ENCODE measurements around the gene CREB3.

CREB3 gene

GRCh38 chr9:35698231-35698630 is 34.2 kb upstream of the CREB3 start:
- no peak overlapping the region for H4K91ac ChIP-seq (ENCODE audit: low read depth, low read length)
- H2BK12ac ChIP-seq (ENCODE audit: low read length), result no peak overlapping the region
- H3K4me1 ChIP-seq (ENCODE audit: control insufficient read depth in 1 of 2, insufficient read depth in 2 of 2, low read length in 2 of 2), result no peaks in the 10 kb centered on the region
- H3K23ac ChIP-seq (ENCODE audit: low read length), result no peak overlapping the region
- no peak overlapping the region for H3K4me2 ChIP-seq (ENCODE audit: low read length)
- H4K12ac ChIP-seq (ENCODE audit: low read depth, low read length), result no peak overlapping the region
- H2BK120ac ChIP-seq (ENCODE audit: insufficient read depth, low read length, poor library complexity), result no peak overlapping the region
- no peak overlapping the region for H3K4me3 ChIP-seq (ENCODE audit: low read depth, low read length)
- H3K9me3 ChIP-seq (ENCODE audit: insufficient read depth, low read depth, low read length), result peaks cover 2% of the 10 kb centered on the region
- no peak overlapping the region for H4K8ac ChIP-seq (ENCODE audit: low read depth, low read length)
- H2BK5ac ChIP-seq (ENCODE audit: low read depth, low read length, poor library complexity), result no peak overlapping the region
- no CpG with 5 or more reads among the region's 5 CpGs for WGBS (ENCODE audit: extremely low coverage, insufficient coverage, insufficient read length)
- H3K27ac ChIP-seq (ENCODE audit: low read depth, low read length), result no peak overlapping the region
- no peak overlapping the region for H2AFZ ChIP-seq (ENCODE audit: insufficient read depth, low read length, poor library complexity)
- H3K9ac ChIP-seq (ENCODE audit: low read length), result no peak overlapping the region
- H3K79me2 ChIP-seq (ENCODE audit: control insufficient read depth, insufficient read depth, low read length, poor library complexity), result no peaks in the 10 kb centered on the region
- H3K14ac ChIP-seq (ENCODE audit: low read length), result no peak overlapping the region
- H2AK5ac ChIP-seq (ENCODE audit: low read length), result no peak overlapping the region
- DNase-seq, result no peak
- H3K27me3 ChIP-seq (ENCODE audit: insufficient read depth, low read length), result no peaks in the 10 kb centered on the region
- H3K18ac ChIP-seq (ENCODE audit: low read length), result no peak overlapping the region
- H3K79me1 ChIP-seq (ENCODE audit: low read length), result no peaks in the 10 kb centered on the region
- H3K36me3 ChIP-seq (ENCODE audit: control insufficient read depth in 1 of 2, insufficient read depth in 2 of 2, low read length in 2 of 2), result peaks cover 52 to 66% of the 10 kb centered on the region in 2 experiments
- H3K4ac ChIP-seq (ENCODE audit: low read depth, low read length), result no peak overlapping the region

GRCh38 chr9:35700031-35700430 is 32.4 kb upstream of the CREB3 start:
- peaks cover 3% of the 10 kb centered on the region for H3K9me3 ChIP-seq (ENCODE audit: insufficient read depth, low read depth, low read length)
- no peaks in the 10 kb centered on the region for H3K4me1 ChIP-seq (ENCODE audit: control insufficient read depth in 1 of 2, insufficient read depth in 2 of 2, low read length in 2 of 2)
- no peaks in the 10 kb centered on the region for H3K27me3 ChIP-seq (ENCODE audit: insufficient read depth, low read length)
- H3K79me1 ChIP-seq (ENCODE audit: low read length), result no peaks in the 10 kb centered on the region
- no peak overlapping the region for H3K27ac ChIP-seq (ENCODE audit: low read depth, low read length)
- no peak overlapping the region for H3K18ac ChIP-seq (ENCODE audit: low read length)
- no peak overlapping the region for H4K91ac ChIP-seq (ENCODE audit: low read depth, low read length)
- no peak overlapping the region for H4K8ac ChIP-seq (ENCODE audit: low read depth, low read length)
- H3K4ac ChIP-seq (ENCODE audit: low read depth, low read length), result no peak overlapping the region
- H2BK120ac ChIP-seq (ENCODE audit: insufficient read depth, low read length, poor library complexity), result no peak overlapping the region
- H3K36me3 ChIP-seq (ENCODE audit: control insufficient read depth in 1 of 2, insufficient read depth in 2 of 2, low read length in 2 of 2), result peaks cover 69 to 84% of the 10 kb centered on the region in 2 experiments
- no peak overlapping the region for H3K9ac ChIP-seq (ENCODE audit: low read length)
- no peak for DNase-seq
- H2BK5ac ChIP-seq (ENCODE audit: low read depth, low read length, poor library complexity), result no peak overlapping the region
- no peak overlapping the region for H2AFZ ChIP-seq (ENCODE audit: insufficient read depth, low read length, poor library complexity)
- no peaks in the 10 kb centered on the region for H3K79me2 ChIP-seq (ENCODE audit: control insufficient read depth, insufficient read depth, low read length, poor library complexity)
- H2BK12ac ChIP-seq (ENCODE audit: low read length), result no peak overlapping the region
- no peak overlapping the region for H3K14ac ChIP-seq (ENCODE audit: low read length)
- no peak overlapping the region for H2AK5ac ChIP-seq (ENCODE audit: low read length)
- no peak overlapping the region for H3K23ac ChIP-seq (ENCODE audit: low read length)
- no peak overlapping the region for H3K4me2 ChIP-seq (ENCODE audit: low read length)
- no peak overlapping the region for H3K4me3 ChIP-seq (ENCODE audit: low read depth, low read length)
- WGBS (ENCODE audit: extremely low coverage, insufficient coverage, insufficient read length), result no CpG with 5 or more reads among the region's 11 CpGs
- no peak overlapping the region for H4K12ac ChIP-seq (ENCODE audit: low read depth, low read length)

- H3K4me1 ChIP-seq (ENCODE audit: control insufficient read depth in 1 of 2, insufficient read depth in 2 of 2, low read length in 2 of 2), result no peaks in the 10 kb centered on the region
- no peak overlapping the region for H3K9ac ChIP-seq (ENCODE audit: low read length)
- no peak overlapping the region for H2BK120ac ChIP-seq (ENCODE audit: insufficient read depth, low read length, poor library complexity)
- H2BK12ac ChIP-seq (ENCODE audit: low read length), result no peak overlapping the region
- H2AFZ ChIP-seq (ENCODE audit: insufficient read depth, low read length, poor library complexity), result no peak overlapping the region
- H3K9me3 ChIP-seq (ENCODE audit: insufficient read depth, low read depth, low read length), result peaks cover 3% of the 10 kb centered on the region
- H2AK5ac ChIP-seq (ENCODE audit: low read length), result no peak overlapping the region
- H3K4ac ChIP-seq (ENCODE audit: low read depth, low read length), result no peak overlapping the region
- H3K27ac ChIP-seq (ENCODE audit: low read depth, low read length), result no peak overlapping the region
- H4K12ac ChIP-seq (ENCODE audit: low read depth, low read length), result no peak overlapping the region
- no peak for DNase-seq
- no peaks in the 10 kb centered on the region for H3K79me2 ChIP-seq (ENCODE audit: control insufficient read depth, insufficient read depth, low read length, poor library complexity)
- no peak overlapping the region for H3K4me3 ChIP-seq (ENCODE audit: low read depth, low read length)
- no peaks in the 10 kb centered on the region for H3K27me3 ChIP-seq (ENCODE audit: insufficient read depth, low read length)
- no peak overlapping the region for H3K4me2 ChIP-seq (ENCODE audit: low read length)
- H4K8ac ChIP-seq (ENCODE audit: low read depth, low read length), result no peak overlapping the region
- no peak overlapping the region for H2BK5ac ChIP-seq (ENCODE audit: low read depth, low read length, poor library complexity)
- no peak overlapping the region for H3K14ac ChIP-seq (ENCODE audit: low read length)
- no peaks in the 10 kb centered on the region for H3K79me1 ChIP-seq (ENCODE audit: low read length)
- H4K91ac ChIP-seq (ENCODE audit: low read depth, low read length), result no peak overlapping the region
- no peak overlapping the region for H3K23ac ChIP-seq (ENCODE audit: low read length)
- H3K18ac ChIP-seq (ENCODE audit: low read length), result no peak overlapping the region
- H3K36me3 ChIP-seq (ENCODE audit: control insufficient read depth in 1 of 2, insufficient read depth in 2 of 2, low read length in 2 of 2), result peaks cover 78 to 93% of the 10 kb centered on the region in 2 experiments
Measured at GRCh38 chr9:35700942-35701341, 31.5 kb upstream of the CREB3 start.

- Histone ChIP-seq H3K14ac (ENCODE audit: low read length) (no peak overlapping the region), H3K9ac (ENCODE audit: low read length) (no peak overlapping the region), H3K4ac (ENCODE audit: low read depth, low read length) (no peak overlapping the region), H3K4me3 (ENCODE audit: low read depth, low read length) (no peak overlapping the region), H3K4me1 (ENCODE audit: control insufficient read depth in 1 of 2, insufficient read depth in 2 of 2, low read length in 2 of 2) (no peaks in the 10 kb centered on the region), H3K18ac (ENCODE audit: low read length) (no peak overlapping the region), H4K8ac (ENCODE audit: low read depth, low read length) (no peak overlapping the region), H3K9me3 (ENCODE audit: insufficient read depth, low read depth, low read length) (peaks cover 1% of the 10 kb centered on the region), H2BK12ac (ENCODE audit: low read length) (no peak overlapping the region), H3K27ac (ENCODE audit: low read depth, low read length) (no peak overlapping the region), H2BK120ac (ENCODE audit: insufficient read depth, low read length, poor library complexity) (no peak overlapping the region), H3K36me3 (ENCODE audit: control insufficient read depth in 1 of 2, insufficient read depth in 2 of 2, low read length in 2 of 2) (peaks cover 84 to 93% of the 10 kb centered on the region in 2 experiments), H3K23ac (ENCODE audit: low read length) (no peak overlapping the region), H2BK5ac (ENCODE audit: low read depth, low read length, poor library complexity) (no peak overlapping the region), H4K91ac (ENCODE audit: low read depth, low read length) (no peak overlapping the region), H3K79me1 (ENCODE audit: low read length) (no peaks in the 10 kb centered on the region), H3K27me3 (ENCODE audit: insufficient read depth, low read length) (no peaks in the 10 kb centered on the region), H2AFZ (ENCODE audit: insufficient read depth, low read length, poor library complexity) (no peak overlapping the region), H4K12ac (ENCODE audit: low read depth, low read length) (no peak overlapping the region), H2AK5ac (ENCODE audit: low read length) (no peak overlapping the region), H3K79me2 (ENCODE audit: control insufficient read depth, insufficient read depth, low read length, poor library complexity) (no peaks in the 10 kb centered on the region), H3K4me2 (ENCODE audit: low read length) (no peak overlapping the region)
- no peak for DNase-seq
- no CpG with 5 or more reads among the region's 7 CpGs for whole genome bisulfite sequencing (ENCODE audit: extremely low coverage, insufficient coverage, insufficient read length)
Measured at GRCh38 chr9:35702696-35703095, 29.8 kb upstream of the CREB3 start.

Measured in trophoblast cell (in vitro differentiated cells and primary cell).